CD14-positive monocyte (primary cell): ENCODE data around the gene USP27X. TPM values are rescaled to one million over a fixed set of nuclear protein-coding genes. Genes with fewer than 3 reads are reported as not detected.
A peak's percentile ranks its signal among the peaks of the same experiment; 100 is the strongest.

Source experiments
- DNase-seq, 3 donors: peaks; one replicate each; pipeline ENCODE4 v3.0.0-alpha.2; 2011 to 2022
- H2AFZ ChIP-seq: 2 replicates; pipeline ENCODE4 v1.6.0; 2012; ENCODE audit warnings: mild to moderate bottlenecking, low read depth, low read length, inconsistent platforms; ENCODE audit not compliant: insufficient read depth, poor library complexity, severe bottlenecking
- H3K27ac ChIP-seq, 2 donors: 1 replicate in 1 of 2; 2 replicates in 1 of 2; pipeline ENCODE4 v1.5.1; 2012 to 2013; ENCODE audit warnings: low read length in 2 of 2, control low read depth in 1 of 2, inconsistent platforms in 1 of 2, low read depth in 1 of 2, mild to moderate bottlenecking in 1 of 2
- H3K27me3 ChIP-seq, 2 donors: one replicate each; pipeline versions ENCODE4 v1.6.0 to v1.6.1; 2011 to 2013; ENCODE audit warnings: low read length in 2 of 2; ENCODE audit not compliant: control insufficient read depth in 2 of 2, insufficient read depth in 2 of 2
- H3K36me3 ChIP-seq, 2 donors: replicated peaks in 1 of 2; 1 replicate in 1 of 2; 2 replicates in 1 of 2; pipeline versions ENCODE4 v1.5.1 to v1.6.1; 2012 to 2013; ENCODE audit warnings: low read length in 2 of 2, control low read depth in 1 of 2, inconsistent platforms in 1 of 2, mild to moderate bottlenecking in 1 of 2; ENCODE audit not compliant: insufficient read depth in 2 of 2, control insufficient read depth in 1 of 2
- H3K4me1 ChIP-seq, 2 donors: 1 replicate in 1 of 2; 2 replicates in 1 of 2; pipeline versions ENCODE4 v1.5.1 to v1.6.1; 2012 to 2013; ENCODE audit warnings: low read length in 2 of 2, control low read depth in 1 of 2, inconsistent platforms in 1 of 2, mild to moderate bottlenecking in 1 of 2, moderate library complexity in 1 of 2; ENCODE audit not compliant: insufficient read depth in 2 of 2, control insufficient read depth in 1 of 2
- H3K4me2 ChIP-seq: replicated peaks from 2 replicates; pipeline ENCODE3; 2012; ENCODE audit warnings: low read length, moderate library complexity, mild to moderate bottlenecking; ENCODE audit not compliant: poor library complexity, severe bottlenecking; ENCODE audit errors: extremely low read depth
- H3K4me3 ChIP-seq, 3 experiments: fragments of 200-600 bp in 1 of 3; sonication (generic) in 1 of 3; replicated peaks in 1 of 3; 1 replicate in 2 of 3; 2 replicates in 1 of 3; pipeline ENCODE4 v1.5.1; 2011 to 2013; ENCODE audit warnings: low read length in 3 of 3, mild to moderate bottlenecking in 3 of 3, control low read depth in 2 of 3, low read depth in 2 of 3, inconsistent platforms in 1 of 3, moderate library complexity in 1 of 3
- H3K79me2 ChIP-seq: 2 replicates; pipeline ENCODE4 v1.6.0; 2012; ENCODE audit warnings: mild to moderate bottlenecking, control low read depth, inconsistent platforms, low read length, moderate library complexity; ENCODE audit not compliant: insufficient read depth
- H3K9ac ChIP-seq: 2 replicates; pipeline ENCODE4 v1.6.0; 2017; ENCODE audit warnings: low read length, mild to moderate bottlenecking; ENCODE audit not compliant: insufficient read depth, poor library complexity, severe bottlenecking
- H3K9me3 ChIP-seq, 2 donors: replicated peaks in 1 of 2; 1 replicate in 1 of 2; 2 replicates in 1 of 2; pipeline versions ENCODE4 v1.5.1 to v1.6.1; 2012 to 2013; ENCODE audit warnings: low read length in 2 of 2, control low read depth in 1 of 2; ENCODE audit not compliant: control insufficient read depth in 1 of 2, insufficient read depth in 1 of 2
- H4K20me1 ChIP-seq: 2 replicates; pipeline ENCODE4 v1.6.0; 2012; ENCODE audit warnings: mild to moderate bottlenecking, low read length, control low read depth, moderate library complexity; ENCODE audit not compliant: insufficient read depth
- H3K27ac Mint-ChIP-seq, 7 donors: one replicate each; pipeline ENCODE4 v1.8.0; 2020; ENCODE audit warnings: mild to moderate bottlenecking in 7 of 7, mixed read lengths in 7 of 7, moderate library complexity in 6 of 7, inconsistent platforms in 2 of 7
- H3K27me3 Mint-ChIP-seq, 3 donors: one replicate each; pipeline ENCODE4 v1.8.0; 2021 to 2022; ENCODE audit warnings: low read depth in 3 of 3, mild to moderate bottlenecking in 3 of 3, mixed read lengths in 3 of 3, moderate library complexity in 3 of 3, inconsistent platforms in 1 of 3
- H3K36me3 Mint-ChIP-seq, 2 donors: one replicate each; pipeline ENCODE4 v1.8.0; 2020; ENCODE audit warnings: mixed read lengths in 2 of 2, inconsistent platforms in 1 of 2, mild to moderate bottlenecking in 1 of 2
- H3K4me1 Mint-ChIP-seq: one replicate; pipeline ENCODE4 v1.8.0; 2020; ENCODE audit warnings: mild to moderate bottlenecking, mixed read lengths
- H3K4me3 Mint-ChIP-seq, 2 donors: one replicate each; pipeline ENCODE4 v1.8.0; 2020; ENCODE audit warnings: mild to moderate bottlenecking in 2 of 2, mixed read lengths in 2 of 2, moderate library complexity in 1 of 2
- H3K9me3 Mint-ChIP-seq, 7 donors: one replicate each; pipeline ENCODE4 v1.8.0; 2020 to 2022; ENCODE audit warnings: mixed read lengths in 7 of 7, mild to moderate bottlenecking in 6 of 7, moderate library complexity in 6 of 7, inconsistent platforms in 2 of 7
- CTCF ChIP-seq: fragments of 200-600 bp; IDR thresholded peaks from one replicate; pipeline ENCODE4 v1.8.0; 2022; ENCODE audit warnings: antibody characterized with exemption, mild to moderate bottlenecking
- WGBS: methylation state at CpG from one replicate; pipeline ENCODE4 v1.1.5; 2013; ENCODE audit warnings: missing lambda C conversion rate; ENCODE audit not compliant: insufficient coverage; 5-methylcytosine and 5-hydroxymethylcytosine counted together
- intact Hi-C, 2 donors: fragments of 100-400 bp; cut with micrococcal nuclease; formaldehyde crosslinking; loops; one replicate each; pipeline versions ENCODE4 v1.15.0 to v1.15.1; 2023
- polyA plus RNA-seq, 3 donors: library from polyadenylated mRNA; depleted of rRNA in 1 of 3; unstranded in 2 of 3; stranded (reverse) in 1 of 3; fragments of 300-500 nt in 2 of 3; fragments of >200 nt in 1 of 3; fragmentation: Illumina TruSeq in 2 of 3; gene quantifications; 1 replicate in 2 of 3; 2 replicates in 1 of 3; pipeline ENCODE4 v1.2.3, GENCODE V29; 2012 to 2021

The USP27X gene
- polyA plus RNA-seq, 3 donors, result 0.16 to 0.97 (median 0.23) TPM

- Histone ChIP-seq H3K4me2 (no peak overlapping the region), H4K20me1 (no peaks in the 10 kb centered on the region), H3K4me3 (no peak overlapping the region), H3K27me3 (peaks cover 0 to under 1% of the 10 kb centered on the region in 2 donors), H3K9me3 (no peaks in the 10 kb centered on the region), H3K4me1 (no peaks in the 10 kb centered on the region), H3K27ac (no peak overlapping the region), H3K9ac (no peak overlapping the region), H3K79me2 (no peaks in the 10 kb centered on the region), H2AFZ (no peak overlapping the region), H3K36me3 (no peaks in the 10 kb centered on the region)
- WGBS, result 50% methylated on average over 2 of the region's 3 CpGs
- Mint-ChIP-seq H3K27ac (peak overlapping the region in 1 of 7 donors; percentile 20), H3K27me3 (peaks cover 0 to 6% (median under 1%) of the 10 kb centered on the region in 3 donors), H3K4me3 (no peak overlapping the region), H3K36me3 (no peaks in the 10 kb centered on the region), H3K4me1 (no peaks in the 10 kb centered on the region), H3K9me3 (peaks cover 0 to 4% (median 0%) of the 10 kb centered on the region in 7 donors)
- peak; percentile 29 to 71 (median 44) for DNase-seq
- no peak for TF ChIP-seq CTCF
- intact Hi-C loops, result no loop called here
Observed at GRCh38 chrX:49840679-49841078, 38.6 kb upstream of the USP27X start.

- Histone ChIP-seq H3K9ac (no peak overlapping the region), H3K79me2 (no peaks in the 10 kb centered on the region), H3K9me3 (no peaks in the 10 kb centered on the region), H3K4me2 (no peak overlapping the region), H3K4me1 (no peaks in the 10 kb centered on the region), H4K20me1 (no peaks in the 10 kb centered on the region), H3K36me3 (no peaks in the 10 kb centered on the region), H3K4me3 (no peak overlapping the region), H3K27me3 (no peaks in the 10 kb centered on the region), H3K27ac (no peak overlapping the region), H2AFZ (no peak overlapping the region)
- Mint-ChIP-seq H3K9me3 (peaks cover 0 to 5% (median 0%) of the 10 kb centered on the region in 7 donors), H3K27me3 (peaks cover 0 to 8% (median 2%) of the 10 kb centered on the region in 3 donors), H3K4me1 (no peaks in the 10 kb centered on the region), H3K27ac (no peak overlapping the region), H3K4me3 (no peak overlapping the region), H3K36me3 (no peaks in the 10 kb centered on the region)
- TF ChIP-seq CTCF, result no peak
- no peak for DNase-seq
- intact Hi-C loops, result no loop called here
Observed at GRCh38 chrX:49842621-49843020, 36.7 kb upstream of the USP27X start.
